Liver (tissue), 9 donors: ENCODE measurements around the gene FARP1. TPM values are rescaled to one million over a fixed set of nuclear protein-coding genes. Genes with fewer than 3 reads are reported as not detected.
A peak's percentile ranks its signal among the peaks of the same experiment; 100 is the strongest.

Source experiments
- DNase-seq: peaks from one replicate; pipeline ENCODE4 v3.0.0-alpha.2; 2017; ENCODE audit warnings: low spot score
- H3K27ac ChIP-seq, 2 donors: one replicate each; pipeline ENCODE4 v1.7.0; 2013; ENCODE audit warnings: inconsistent platforms in 2 of 2, low read length in 2 of 2, control low read depth in 1 of 2, low read depth in 1 of 2, mild to moderate bottlenecking in 1 of 2
- H3K27me3 ChIP-seq, 4 donors: one replicate each; pipeline versions ENCODE4 v1.6.1 to v1.7.0; 2013; ENCODE audit warnings: low read length in 3 of 4, inconsistent platforms in 1 of 4, mild to moderate bottlenecking in 1 of 4, moderate library complexity in 1 of 4; ENCODE audit not compliant: control insufficient read depth in 4 of 4, insufficient read depth in 4 of 4
- H3K36me3 ChIP-seq, 4 donors: one replicate each; pipeline versions ENCODE4 v1.6.1 to v1.7.0; 2013; ENCODE audit warnings: low read length in 3 of 4, mild to moderate bottlenecking in 3 of 4, low read depth in 1 of 4, moderate library complexity in 1 of 4; ENCODE audit not compliant: control insufficient read depth in 4 of 4, insufficient read depth in 3 of 4
- H3K4me1 ChIP-seq, 4 donors: one replicate each; pipeline versions ENCODE4 v1.6.1 to v1.7.0; 2013; ENCODE audit warnings: low read length in 3 of 4, mild to moderate bottlenecking in 3 of 4, moderate library complexity in 1 of 4; ENCODE audit not compliant: control insufficient read depth in 4 of 4, insufficient read depth in 4 of 4
- H3K4me3 ChIP-seq, 3 donors: one replicate each; pipeline versions ENCODE4 v1.6.1 to v1.7.0; 2013; ENCODE audit warnings: low read length in 3 of 3, control low read depth in 1 of 3, low read depth in 1 of 3, mild to moderate bottlenecking in 1 of 3
- H3K9ac ChIP-seq, 2 donors: one replicate each; pipeline ENCODE4 v1.7.0; 2013; ENCODE audit warnings: low read length in 2 of 2, mild to moderate bottlenecking in 2 of 2, moderate library complexity in 2 of 2, control low read depth in 1 of 2, low read depth in 1 of 2
- H3K9me3 ChIP-seq, 4 donors: one replicate each; pipeline versions ENCODE4 v1.6.1 to v1.7.0; 2013; ENCODE audit warnings: low read length in 3 of 4; ENCODE audit not compliant: control insufficient read depth in 4 of 4
- ATF3 ChIP-seq: IDR thresholded peaks from 2 replicates; pipeline ENCODE4 v1.6.1; 2016; ENCODE audit warnings: antibody characterized with exemption
- CTCF ChIP-seq: fragments of 150-350 bp; IDR thresholded peaks from 2 replicates; pipeline ENCODE4 v1.5.1; 2017; ENCODE audit warnings: improper control_type of control experiment, low read depth, low read length; ENCODE audit not compliant: missing input control
- EGR1 ChIP-seq, 2 donors: IDR thresholded peaks; 2 replicates each; pipeline ENCODE4 v1.6.1; 2016 to 2018; ENCODE audit warnings: antibody characterized with exemption in 2 of 2, low read depth in 2 of 2
- FOXA1 ChIP-seq: IDR thresholded peaks from 2 replicates; pipeline ENCODE4 v1.6.1; 2016; ENCODE audit warnings: antibody characterized with exemption
- FOXA2 ChIP-seq: IDR thresholded peaks from 2 replicates; pipeline ENCODE4 v1.6.1; 2016; ENCODE audit warnings: antibody characterized with exemption
- GABPA ChIP-seq, 2 donors: IDR thresholded peaks in 1 of 2; conservative IDR thresholded peaks in 1 of 2; 2 replicates each; pipeline ENCODE4 v1.6.1; 2016; ENCODE audit warnings: antibody characterized with exemption in 2 of 2, mild to moderate bottlenecking in 1 of 2, moderate library complexity in 1 of 2
- HNF4A ChIP-seq, 2 donors: conservative IDR thresholded peaks; 2 replicates each; pipeline ENCODE4 v1.6.1; 2016; ENCODE audit warnings: antibody characterized with exemption in 2 of 2, mild to moderate bottlenecking in 2 of 2
- HNF4G ChIP-seq: IDR thresholded peaks from 2 replicates; pipeline ENCODE4 v1.6.1; 2016; ENCODE audit warnings: antibody characterized with exemption
- JUND ChIP-seq, 2 donors: IDR thresholded peaks; 2 replicates each; pipeline ENCODE4 v1.6.1; 2016; ENCODE audit warnings: antibody characterized with exemption in 2 of 2
- MAX ChIP-seq: IDR thresholded peaks from 2 replicates; pipeline ENCODE4 v1.6.1; 2016; ENCODE audit warnings: antibody characterized with exemption
- NR2F2 ChIP-seq: IDR thresholded peaks from 2 replicates; pipeline ENCODE4 v1.6.1; 2016; ENCODE audit warnings: antibody characterized with exemption
- RAD21 ChIP-seq, 2 donors: IDR thresholded peaks; 2 replicates each; pipeline ENCODE4 v1.6.1; 2016; ENCODE audit warnings: antibody characterized with exemption in 2 of 2, mild to moderate bottlenecking in 2 of 2
- REST ChIP-seq: IDR thresholded peaks from 2 replicates; pipeline ENCODE4 v1.6.1; 2016; ENCODE audit warnings: antibody characterized with exemption, mild to moderate bottlenecking
- RXRA ChIP-seq, 2 donors: IDR thresholded peaks; 2 replicates each; pipeline ENCODE4 v1.6.1; 2017 to 2018; ENCODE audit warnings: antibody characterized with exemption in 2 of 2, mild to moderate bottlenecking in 1 of 2
- SP1 ChIP-seq: IDR thresholded peaks from 2 replicates; pipeline ENCODE4 v1.6.1; 2018; ENCODE audit warnings: antibody characterized with exemption, mild to moderate bottlenecking
- TAF1 ChIP-seq: conservative IDR thresholded peaks from 2 replicates; pipeline ENCODE4 v1.6.1; 2016; ENCODE audit warnings: antibody characterized with exemption, mild to moderate bottlenecking
- YY1 ChIP-seq: IDR thresholded peaks from 2 replicates; pipeline ENCODE4 v1.6.1; 2016; ENCODE audit warnings: antibody characterized with exemption, mild to moderate bottlenecking
- ZBTB33 ChIP-seq: IDR thresholded peaks from 2 replicates; pipeline ENCODE4 v1.6.1; 2016; ENCODE audit warnings: antibody characterized with exemption
- WGBS: extraction: QIAGEN DNeasy Blood & Tissue Kit; methylation state at CpG from one replicate; pipeline ENCODE4 v1.1.7; 2013; 5-methylcytosine and 5-hydroxymethylcytosine counted together
- polyA plus RNA-seq, 2 donors: library from polyadenylated mRNA; stranded (reverse) in 1 of 2; unstranded in 1 of 2; fragments of 200-250 nt in 1 of 2; fragments of >200 nt in 1 of 2; fragmentation: Nextera tagmentation in 1 of 2; extraction: Ambion mirVana in 1 of 2; gene quantifications; one replicate each; pipeline versions ENCODE4 v1.2.1 to v1.2.3, GENCODE V29; 2013 to 2015
- total RNA-seq, 2 donors: library from RNA; depleted of rRNA; stranded (reverse); fragments of >200 nt; gene quantifications; one replicate each; pipeline ENCODE4 v1.2.3, GENCODE V29; 2014
- donor health status: healthy.
- donor health status: healthy.
- donor health status: healthy.
- donor health status: healthy.
- donor health status: healthy.

FARP1 gene
- total and polyA plus RNA-seq, 4 donors, result 28.4 to 62.6 (median 39.8) TPM

- no peak for TF ChIP-seq ZBTB33
- TF ChIP-seq GABPA (IDR thresholded peaks at IDR 0.05 in 1 of 2, conservative IDR thresholded peaks at IDR 0.05 in 1 of 2), result peak in 1 of 2 donors; percentile 11
- TF ChIP-seq TAF1, result no peak
- TF ChIP-seq HNF4G, result peak; percentile 73
- TF ChIP-seq FOXA1, result no peak
- TF ChIP-seq FOXA2, result no peak
- no peak for TF ChIP-seq CTCF
- TF ChIP-seq YY1, result peak; percentile 38
- peak; percentile 76 for TF ChIP-seq SP1
- peak in 1 of 2 donors; percentile 23 for TF ChIP-seq EGR1 (IDR thresholded peaks at IDR 0.05; ENCODE audit: low read depth in 2 of 2)
- peak; percentile 92 for TF ChIP-seq NR2F2
- peak; percentile 72 to 81 for TF ChIP-seq RXRA (IDR thresholded peaks at IDR 0.05)
- peak; percentile 8 to 47 for TF ChIP-seq RAD21 (IDR thresholded peaks at IDR 0.05)
- TF ChIP-seq HNF4A (conservative IDR thresholded peaks at IDR 0.05), result peak; percentile 76 to 92
- TF ChIP-seq JUND (IDR thresholded peaks at IDR 0.05), result peak in 1 of 2 donors; percentile 58
- TF ChIP-seq ATF3, result no peak
- TF ChIP-seq MAX, result peak; percentile 75
- TF ChIP-seq REST, result peak; percentile 57
- H3K9ac ChIP-seq, result peak overlapping the region in 1 of 2 donors; percentile 15
- no peaks in the 10 kb centered on the region for H3K36me3 ChIP-seq
- H3K4me3 ChIP-seq, result no peak overlapping the region
- no peak for DNase-seq
- H3K27ac ChIP-seq, result peak overlapping the region; percentile 62 to 75
- no peaks in the 10 kb centered on the region for H3K27me3 ChIP-seq
- peaks cover 18 to 42% (median 34%) of the 10 kb centered on the region in 4 donors for H3K4me1 ChIP-seq
- WGBS, result 80% methylated on average over 2 of the region's 2 CpGs
- no peaks in the 10 kb centered on the region for H3K9me3 ChIP-seq
Observed at GRCh38 chr13:98310485-98311199, 167.7 kb downstream of the FARP1 start.
